ENCODE measurements around the gene ADCY4.

The ADCY4 gene

GRCh38 chr14:24314377-24315193 lies 20.3 kb downstream of the ADCY4 start:
- no peak for DNase-seq

- DNase-seq: no peak
Observed at GRCh38 chr14:24313913-24314312, 21.0 kb downstream of the ADCY4 start.

- DNase-seq: no peak
Observed at GRCh38 chr14:24312736-24313507, 21.9 kb downstream of the ADCY4 start.

DNA sequence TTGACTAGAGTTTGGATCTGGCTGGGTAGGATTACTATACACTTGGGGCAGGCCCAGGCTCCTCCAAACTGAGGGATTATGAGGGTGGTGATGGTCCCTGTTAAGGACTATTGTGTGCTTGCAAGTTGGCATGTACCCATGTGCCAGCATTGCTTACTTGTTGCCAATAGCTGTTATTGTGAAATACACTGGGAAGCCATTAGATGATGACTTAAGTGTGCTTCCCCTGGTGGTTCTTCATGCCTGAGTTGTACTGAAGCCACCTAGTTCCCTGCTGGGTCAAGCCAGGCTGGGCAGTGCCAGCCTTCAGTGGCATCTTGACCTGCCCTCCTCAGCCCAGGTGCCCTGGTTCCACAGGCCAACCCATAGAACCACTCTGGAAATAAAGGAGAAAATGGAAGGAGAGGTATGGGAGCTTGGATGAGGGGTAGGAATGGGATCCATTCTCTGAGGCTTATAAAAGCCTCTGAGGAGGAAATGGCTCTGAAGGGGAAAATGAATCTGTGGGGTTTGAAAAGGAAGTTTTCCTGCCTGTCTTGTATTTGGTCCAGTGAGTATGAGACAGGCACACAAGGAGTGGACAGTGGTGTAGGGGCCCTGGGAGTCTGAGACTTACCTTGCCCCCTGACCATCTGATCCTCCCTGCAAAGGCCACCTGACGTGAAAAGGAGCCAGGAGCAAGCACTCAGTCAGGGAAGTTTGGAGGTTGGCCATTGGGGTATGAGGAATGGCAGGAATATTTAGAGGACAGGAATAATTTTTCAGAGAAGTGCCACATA lies 22.8 kb downstream of the ADCY4 start:
- no peak for DNase-seq

GRCh38 chr14:24310646-24311604 lies 23.9 kb downstream of the ADCY4 start, which contains the start of gene LTB4R:
TSS of gene LTB4R (plus strand) at chr14:24311502. CDS start at chr14:24315652, 4,150 bp downstream.
- DNase-seq: no peak

- no peak for DNase-seq
Observed at GRCh38 chr14:24310265-24310645, 24.6 kb downstream of the ADCY4 start.

- DNase-seq: no peak
Observed at GRCh38 chr14:24309538-24310264, 25.2 kb downstream of the ADCY4 start, which contains the start of gene LTB4R2. TSS of gene LTB4R2 (plus strand) at chr14:24310140. CDS start at chr14:24310665, 525 bp downstream.

GRCh38 chr14:24308342-24309124 lies 26.3 kb downstream of the ADCY4 start:
- no peak for DNase-seq

DNA sequence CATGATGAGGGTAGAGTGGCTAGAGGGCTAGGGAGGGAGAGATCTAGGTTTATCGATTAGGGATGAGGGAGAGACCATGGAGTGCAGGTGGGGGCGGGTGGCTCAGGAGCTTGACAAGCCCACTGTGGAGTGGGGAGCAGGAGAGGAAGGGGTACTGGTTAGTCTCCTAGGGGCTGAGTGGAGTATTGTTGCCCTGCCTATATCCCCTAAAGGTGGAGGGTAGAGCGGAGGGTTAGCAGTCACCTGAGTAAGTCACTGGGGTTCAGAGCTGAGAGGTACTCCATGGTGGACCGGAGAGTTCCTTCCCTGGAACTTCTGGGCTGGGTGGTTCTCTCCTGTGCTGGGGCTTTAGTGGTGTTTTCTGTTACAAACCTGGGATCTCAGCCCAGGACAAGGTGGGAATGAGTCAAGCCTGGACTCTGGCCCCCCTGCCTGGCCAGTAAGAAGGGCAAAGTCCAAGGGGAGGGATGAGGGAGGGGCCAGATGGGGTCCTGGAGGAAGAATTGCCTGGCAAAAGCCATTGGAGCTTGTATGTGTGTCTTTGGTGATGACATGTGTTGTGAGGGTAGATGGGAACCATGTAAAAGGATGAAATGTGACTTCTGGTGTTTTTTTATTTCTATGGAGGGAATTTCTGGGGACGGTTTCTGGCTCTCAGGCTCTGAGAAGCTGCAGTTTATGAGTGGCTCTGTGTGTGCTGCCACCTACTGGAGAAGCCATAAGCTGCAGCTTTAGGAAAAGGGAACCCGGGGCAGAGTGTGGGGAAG lies 27.1 kb downstream of the ADCY4 start, which contains the start of gene CIDEB:
CIDEB (minus strand) TSS at position 403 of the 767 bp plus-strand sequence; CDS start at position 284, 119 bp downstream.
- DNase-seq: peak; percentile 80

- DNase-seq: no peak
Observed at GRCh38 chr14:24307156-24307574, 27.7 kb downstream of the ADCY4 start.

- DNase-seq: no peak
Observed at GRCh38 chr14:24304019-24304387, 30.9 kb downstream of the ADCY4 start.

DNA sequence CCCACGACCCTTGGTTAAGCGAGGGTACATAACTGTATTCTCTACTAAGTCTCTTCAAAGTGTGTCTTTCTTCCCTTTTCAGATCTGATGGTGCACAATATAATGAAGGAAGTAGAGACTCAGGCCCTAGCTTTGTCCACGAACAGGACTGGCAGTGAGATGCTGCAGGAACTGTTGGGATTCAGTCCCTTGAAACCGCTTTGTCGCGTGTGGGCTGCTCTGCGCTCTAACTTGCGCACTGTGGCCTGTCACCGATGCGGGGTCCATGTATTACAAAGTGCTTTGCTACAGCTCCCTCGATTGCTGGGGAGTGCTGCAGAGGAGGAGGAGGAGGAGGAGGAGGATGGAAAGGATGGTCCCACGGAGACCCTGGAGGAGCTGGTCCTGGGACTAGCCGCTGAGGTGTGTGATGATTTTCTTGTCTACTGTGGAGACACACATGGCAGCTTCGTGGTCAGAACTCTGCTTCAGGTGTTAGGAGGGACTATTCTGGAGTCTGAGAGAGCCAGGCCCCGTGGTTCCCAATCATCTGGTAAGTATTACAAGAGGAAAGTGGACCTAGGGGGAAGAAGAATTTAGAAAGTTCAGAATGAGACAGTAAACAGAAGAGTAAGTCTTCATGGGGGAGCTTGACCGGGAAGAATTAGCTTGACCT lies 34.4 kb downstream of the ADCY4 start:
- DNase-seq: no peak

DNA sequence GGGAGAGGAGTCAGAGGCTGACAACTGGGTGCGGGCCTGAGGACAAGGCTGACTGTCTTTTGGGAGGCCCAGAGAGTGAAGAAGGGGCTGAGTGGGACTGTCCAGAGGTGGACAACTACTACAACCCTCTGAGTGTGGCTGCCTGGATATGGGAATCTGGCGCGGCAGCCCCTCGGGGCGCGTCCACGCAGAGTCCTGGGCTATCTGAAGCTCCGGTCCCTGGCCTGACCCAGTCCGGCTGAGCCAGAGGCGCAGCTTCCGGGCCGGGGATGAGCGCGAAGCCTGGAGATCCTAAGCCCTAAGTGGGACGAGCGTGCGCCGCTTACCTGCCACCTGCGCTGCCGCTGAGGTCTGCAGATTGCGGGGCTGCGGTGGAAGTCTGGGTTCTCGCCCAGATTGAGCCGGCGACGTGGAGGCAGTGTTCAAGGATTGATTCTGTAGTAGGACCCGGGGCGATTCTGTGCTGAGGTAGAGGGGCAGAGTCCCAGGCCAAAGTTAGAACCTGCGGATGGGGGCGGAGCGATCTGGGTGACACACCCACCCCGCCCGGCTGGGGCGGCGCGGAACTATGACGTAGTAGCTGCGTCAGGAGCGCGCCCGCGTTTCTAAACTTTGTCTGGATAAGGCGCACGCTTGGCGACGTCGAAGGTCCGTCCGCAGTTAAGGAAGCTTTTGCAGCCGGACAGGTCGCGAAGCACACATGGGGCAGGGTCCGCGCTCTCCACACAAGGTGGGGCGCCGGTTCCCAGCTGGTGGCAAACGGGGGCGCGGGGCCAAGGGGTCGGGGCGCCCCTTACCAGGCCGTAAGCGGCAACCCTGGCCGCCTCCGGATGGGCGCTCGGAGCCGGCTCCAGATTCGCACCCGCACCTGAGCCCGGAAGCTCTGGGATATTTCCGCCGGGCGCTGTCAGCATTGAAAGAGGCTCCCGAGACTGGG lies 35.3 kb downstream of the ADCY4 start, which contains the start of the genes DHRS1 and NOP9:
DHRS1 (minus strand) TSS at position 526 of the 937 bp plus-strand sequence. CDS start 674 bp downstream, outside the sequence.
NOP9 (plus strand) TSS at position 596 of the 937 bp plus-strand sequence; CDS start at position 701, 105 bp downstream.
- peak; percentile 94 for DNase-seq

- DNase-seq: peak; percentile 85
Observed at GRCh38 chr14:24298892-24299254, 36.0 kb downstream of the ADCY4 start.

DNA sequence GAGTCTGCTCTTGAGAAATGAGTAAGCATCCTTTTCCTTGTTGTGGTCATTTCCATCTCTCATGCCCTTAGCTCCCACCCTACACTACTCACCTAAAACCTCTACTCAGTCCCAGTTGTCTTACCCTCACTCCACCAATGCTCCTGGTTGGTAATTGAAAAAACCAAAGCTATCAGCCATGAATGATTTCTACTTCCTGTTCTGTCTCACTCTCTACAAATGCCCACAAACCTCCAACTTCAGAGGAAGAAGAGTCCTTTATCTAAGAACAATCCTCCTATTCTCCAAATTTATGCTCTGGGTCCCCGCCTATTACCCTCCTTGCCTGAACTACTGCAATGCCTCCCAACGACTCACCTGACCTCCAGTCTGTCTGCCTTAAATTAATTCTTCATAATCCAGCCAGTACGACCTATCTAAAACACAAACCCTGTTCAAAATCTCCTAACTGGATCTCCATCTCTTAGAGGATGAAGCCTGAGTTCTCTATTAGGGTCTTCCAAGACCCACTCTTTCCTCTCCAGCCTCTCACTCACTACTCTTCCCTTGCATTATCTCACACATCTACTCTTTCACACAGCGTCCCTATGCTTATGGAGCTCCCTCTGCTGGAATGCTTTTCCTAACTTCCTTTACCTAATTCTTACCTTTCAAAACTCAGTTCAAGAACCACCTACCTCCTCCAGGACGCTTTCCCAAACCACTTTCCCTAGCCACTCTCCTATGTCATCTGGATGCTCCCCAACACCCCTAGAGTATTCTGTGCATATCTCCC lies 37.5 kb downstream of the ADCY4 start:
- DNase-seq: no peak

DNA sequence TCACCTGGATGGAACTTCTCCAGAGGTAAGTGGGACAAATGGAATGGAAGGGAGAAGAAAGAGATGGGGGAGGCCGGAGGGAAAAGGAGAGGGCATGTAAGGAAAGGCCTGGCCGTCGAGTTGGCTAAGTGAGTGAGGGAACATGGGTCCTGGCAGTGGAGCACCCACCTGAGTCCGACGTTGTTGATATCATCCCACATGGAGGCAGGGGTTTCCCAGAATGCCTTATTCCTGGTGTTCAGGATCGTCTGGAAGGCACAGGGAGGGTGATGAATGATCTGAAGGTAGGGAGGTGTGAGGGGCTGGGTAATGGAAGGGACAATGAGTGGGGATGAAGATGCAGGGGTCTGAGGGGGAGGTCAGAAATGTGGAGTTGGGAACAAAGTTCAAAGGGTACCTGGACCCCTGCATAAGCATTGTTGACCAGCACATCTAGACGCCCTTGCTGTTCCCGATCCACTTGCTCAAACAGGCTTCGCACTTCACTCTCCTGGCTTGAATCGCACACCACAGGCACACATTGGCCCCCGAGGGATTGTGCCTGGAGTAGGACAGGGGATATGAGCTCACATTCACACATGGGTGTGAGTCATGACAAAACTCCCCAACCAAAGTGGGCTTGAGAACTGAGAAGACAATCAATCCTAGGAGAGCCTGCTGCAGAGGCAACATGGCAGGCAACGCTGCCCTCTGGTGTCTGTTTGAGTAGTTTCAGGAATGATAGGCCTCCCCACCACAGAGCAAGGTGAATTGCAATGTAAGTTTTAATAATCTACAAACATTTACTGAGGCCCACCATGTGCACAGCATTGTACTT lies 38.3 kb downstream of the ADCY4 start:
- DNase-seq: peak; percentile 94
